ENCODE results near the gene IRX3.

The IRX3 gene

GRCh38 chr16:54242199-54242598, 44.4 kb downstream of the IRX3 start:
- Histone ChIP-seq H3K9me3 (ENCODE audit: control insufficient read depth, low read length) (peaks cover 3% of the 10 kb centered on the region), H3K4ac (ENCODE audit: low read depth in 1 of 2, low read length in 2 of 2) (no peak overlapping the region), H3K4me3 (ENCODE audit: insufficient read depth in 1 of 2, low read depth in 1 of 2, low read length in 2 of 2) (no peak overlapping the region), H2BK120ac (ENCODE audit: low read depth, low read length) (no peak overlapping the region), H3K4me2 (ENCODE audit: low read length, poor library complexity, severe bottlenecking) (no peak overlapping the region), H2AK5ac (ENCODE audit: low read length, severe bottlenecking) (no peak overlapping the region), H3K79me1 (replicated peaks; ENCODE audit: low read length, poor library complexity, severe bottlenecking) (no peaks in the 10 kb centered on the region), H4K8ac (ENCODE audit: low read length) (no peak overlapping the region), H2BK5ac (ENCODE audit: low read depth, low read length, poor library complexity, severe bottlenecking) (no peak overlapping the region), H3K9ac (ENCODE audit: low read length) (no peak overlapping the region), H3K27ac (ENCODE audit: low read length, poor library complexity, severe bottlenecking) (no peak overlapping the region), H3K14ac (ENCODE audit: low read length in 2 of 2) (no peak overlapping the region), H2AFZ (ENCODE audit: low read depth, low read length) (no peak overlapping the region), H2BK15ac (ENCODE audit: low read depth, poor library complexity, severe bottlenecking) (no peak overlapping the region), H3K36me3 (ENCODE audit: control insufficient read depth in 1 of 2, insufficient read depth in 2 of 2, low read depth in 1 of 2, low read length in 2 of 2) (no peaks in the 10 kb centered on the region), H3K4me1 (ENCODE audit: control insufficient read depth, insufficient read depth, low read depth, low read length) (no peaks in the 10 kb centered on the region), H3K23ac (ENCODE audit: low read length in 2 of 2) (no peak overlapping the region), H2BK12ac (ENCODE audit: low read length in 2 of 2) (no peak overlapping the region), H3K27me3 (ENCODE audit: control insufficient read depth in 1 of 2, insufficient read depth in 1 of 2, low read length in 2 of 2) (peaks cover 27 to 36% of the 10 kb centered on the region in 2 experiments), H4K91ac (ENCODE audit: low read length) (no peak overlapping the region), H3K18ac (ENCODE audit: low read depth in 1 of 2, low read length in 2 of 2) (no peak overlapping the region)
- WGBS, result 69% methylated on average over 4 of the region's 4 CpGs
- DNase-seq, result no peak

DNA sequence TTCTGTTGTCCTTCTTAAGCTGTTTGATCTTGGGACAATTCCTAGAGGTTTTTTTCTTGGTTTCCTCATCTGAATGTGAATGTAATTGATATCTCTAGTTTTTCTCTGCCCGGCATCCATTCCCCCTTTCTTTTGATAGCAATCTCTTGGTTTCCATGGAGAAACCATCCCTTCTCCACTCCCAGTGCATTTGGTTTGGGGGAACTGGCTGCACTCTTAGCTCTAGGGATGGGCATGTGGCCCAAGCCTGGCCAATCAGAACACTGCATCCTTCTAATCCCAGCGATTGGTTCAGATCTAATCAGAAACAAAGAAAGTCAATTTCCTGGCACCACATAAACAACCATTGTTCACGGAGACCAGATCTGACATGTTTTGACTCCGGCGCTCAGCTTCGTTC, 45.1 kb downstream of the IRX3 start:
- Histone ChIP-seq H3K4me1 (ENCODE audit: control insufficient read depth, insufficient read depth, low read depth, low read length) (no peaks in the 10 kb centered on the region), H2BK120ac (ENCODE audit: low read depth, low read length) (no peak overlapping the region), H2BK15ac (ENCODE audit: low read depth, poor library complexity, severe bottlenecking) (no peak overlapping the region), H3K79me1 (replicated peaks; ENCODE audit: low read length, poor library complexity, severe bottlenecking) (no peaks in the 10 kb centered on the region), H2AFZ (ENCODE audit: low read depth, low read length) (no peak overlapping the region), H2BK12ac (ENCODE audit: low read length in 2 of 2) (no peak overlapping the region), H3K14ac (ENCODE audit: low read length in 2 of 2) (no peak overlapping the region), H3K23ac (ENCODE audit: low read length in 2 of 2) (no peak overlapping the region), H4K8ac (ENCODE audit: low read length) (no peak overlapping the region), H3K18ac (ENCODE audit: low read depth in 1 of 2, low read length in 2 of 2) (no peak overlapping the region), H2BK5ac (ENCODE audit: low read depth, low read length, poor library complexity, severe bottlenecking) (no peak overlapping the region), H3K27ac (ENCODE audit: low read length, poor library complexity, severe bottlenecking) (no peak overlapping the region), H3K9ac (ENCODE audit: low read length) (no peak overlapping the region), H3K9me3 (ENCODE audit: control insufficient read depth, low read length) (peaks cover 3% of the 10 kb centered on the region), H2AK5ac (ENCODE audit: low read length, severe bottlenecking) (no peak overlapping the region), H3K36me3 (ENCODE audit: control insufficient read depth in 1 of 2, insufficient read depth in 2 of 2, low read depth in 1 of 2, low read length in 2 of 2) (no peaks in the 10 kb centered on the region), H3K27me3 (ENCODE audit: control insufficient read depth in 1 of 2, insufficient read depth in 1 of 2, low read length in 2 of 2) (peaks cover 30 to 32% of the 10 kb centered on the region in 2 experiments), H3K4ac (ENCODE audit: low read depth in 1 of 2, low read length in 2 of 2) (no peak overlapping the region), H4K91ac (ENCODE audit: low read length) (no peak overlapping the region), H3K4me2 (ENCODE audit: low read length, poor library complexity, severe bottlenecking) (no peak overlapping the region), H3K4me3 (ENCODE audit: insufficient read depth in 1 of 2, low read depth in 1 of 2, low read length in 2 of 2) (no peak overlapping the region)
- DNase-seq, result no peak
- 86% methylated on average over 2 of the region's 6 CpGs for WGBS

- DNase-seq, result no peak
These were observed 46.1 kb downstream of the IRX3 start for GRCh38 chr16:54240271-54241129.

GRCh38 chr16:54239456-54239855, 47.1 kb downstream of the IRX3 start:
- WGBS, result 68% methylated on average over 6 of the region's 8 CpGs
- Histone ChIP-seq H3K4ac (ENCODE audit: low read depth in 1 of 2, low read length in 2 of 2) (no peak overlapping the region), H3K4me3 (ENCODE audit: insufficient read depth in 1 of 2, low read depth in 1 of 2, low read length in 2 of 2) (no peak overlapping the region), H3K27me3 (ENCODE audit: control insufficient read depth in 1 of 2, insufficient read depth in 1 of 2, low read length in 2 of 2) (peaks cover 12 to 37% of the 10 kb centered on the region in 2 experiments), H2BK5ac (ENCODE audit: low read depth, low read length, poor library complexity, severe bottlenecking) (no peak overlapping the region), H2BK15ac (ENCODE audit: low read depth, poor library complexity, severe bottlenecking) (no peak overlapping the region), H3K23ac (ENCODE audit: low read length in 2 of 2) (no peak overlapping the region), H2AK5ac (ENCODE audit: low read length, severe bottlenecking) (no peak overlapping the region), H3K4me2 (ENCODE audit: low read length, poor library complexity, severe bottlenecking) (no peak overlapping the region), H3K27ac (ENCODE audit: low read length, poor library complexity, severe bottlenecking) (no peak overlapping the region), H3K14ac (ENCODE audit: low read length in 2 of 2) (no peak overlapping the region), H3K4me1 (ENCODE audit: control insufficient read depth, insufficient read depth, low read depth, low read length) (no peaks in the 10 kb centered on the region), H4K8ac (ENCODE audit: low read length) (no peak overlapping the region), H3K9me3 (ENCODE audit: control insufficient read depth, low read length) (no peaks in the 10 kb centered on the region), H2BK12ac (ENCODE audit: low read length in 2 of 2) (no peak overlapping the region), H3K79me1 (replicated peaks; ENCODE audit: low read length, poor library complexity, severe bottlenecking) (no peaks in the 10 kb centered on the region), H3K36me3 (ENCODE audit: control insufficient read depth in 1 of 2, insufficient read depth in 2 of 2, low read depth in 1 of 2, low read length in 2 of 2) (no peaks in the 10 kb centered on the region), H4K91ac (ENCODE audit: low read length) (no peak overlapping the region), H3K9ac (ENCODE audit: low read length) (no peak overlapping the region), H2AFZ (ENCODE audit: low read depth, low read length) (no peak overlapping the region), H3K18ac (ENCODE audit: low read depth in 1 of 2, low read length in 2 of 2) (no peak overlapping the region), H2BK120ac (ENCODE audit: low read depth, low read length) (no peak overlapping the region)
- no peak for DNase-seq

More at GRCh38 chr16:54240271-54241129, 46.1 kb downstream of the IRX3 start:
- H2BK5ac ChIP-seq (ENCODE audit: low read depth, low read length, poor library complexity, severe bottlenecking), result no peak overlapping the region
- peaks cover 21 to 38% of the 10 kb centered on the region in 2 experiments for H3K27me3 ChIP-seq (ENCODE audit: control insufficient read depth in 1 of 2, insufficient read depth in 1 of 2, low read length in 2 of 2)
- no peak overlapping the region for H4K91ac ChIP-seq (ENCODE audit: low read length)
- H3K4me1 ChIP-seq (ENCODE audit: control insufficient read depth, insufficient read depth, low read depth, low read length), result no peaks in the 10 kb centered on the region
- H3K4ac ChIP-seq (ENCODE audit: low read depth in 1 of 2, low read length in 2 of 2), result no peak overlapping the region
- no peaks in the 10 kb centered on the region for H3K36me3 ChIP-seq (ENCODE audit: control insufficient read depth in 1 of 2, insufficient read depth in 2 of 2, low read depth in 1 of 2, low read length in 2 of 2)
- no peak overlapping the region for H3K9ac ChIP-seq (ENCODE audit: low read length)
- no peak overlapping the region for H3K4me3 ChIP-seq (ENCODE audit: insufficient read depth in 1 of 2, low read depth in 1 of 2, low read length in 2 of 2)
- H3K9me3 ChIP-seq (ENCODE audit: control insufficient read depth, low read length), result no peaks in the 10 kb centered on the region
- H2BK12ac ChIP-seq (ENCODE audit: low read length in 2 of 2), result no peak overlapping the region
- H3K27ac ChIP-seq (ENCODE audit: low read length, poor library complexity, severe bottlenecking), result no peak overlapping the region
- H2BK15ac ChIP-seq (ENCODE audit: low read depth, poor library complexity, severe bottlenecking), result no peak overlapping the region
- no peak overlapping the region for H4K8ac ChIP-seq (ENCODE audit: low read length)
- H3K14ac ChIP-seq (ENCODE audit: low read length in 2 of 2), result no peak overlapping the region
- H3K18ac ChIP-seq (ENCODE audit: low read depth in 1 of 2, low read length in 2 of 2), result no peak overlapping the region
- 87% methylated on average over 8 of the region's 9 CpGs for WGBS
- no peak overlapping the region for H2AK5ac ChIP-seq (ENCODE audit: low read length, severe bottlenecking)
- H2AFZ ChIP-seq (ENCODE audit: low read depth, low read length), result no peak overlapping the region
- no peak overlapping the region for H3K4me2 ChIP-seq (ENCODE audit: low read length, poor library complexity, severe bottlenecking)
- H3K23ac ChIP-seq (ENCODE audit: low read length in 2 of 2), result no peak overlapping the region
- no peak overlapping the region for H2BK120ac ChIP-seq (ENCODE audit: low read depth, low read length)
- no peaks in the 10 kb centered on the region for H3K79me1 ChIP-seq (replicated peaks; ENCODE audit: low read length, poor library complexity, severe bottlenecking)
